Prostate gland (tissue), 2 donors: Measurements from ENCODE around the gene CEACAM6.

Experiments used
- CTCF ChIP-seq, 4 experiments: fragments of 200-600 bp in 2 of 4; fragments of 450-650 bp in 2 of 4; sonication (generic) in 2 of 4; IDR thresholded peaks; 1 replicate in 3 of 4; 2 replicates in 1 of 4; pipeline ENCODE4 v1.5.1; 2016 to 2019; ENCODE audit warnings: antibody characterized with exemption in 4 of 4, mild to moderate bottlenecking in 2 of 4, moderate library complexity in 2 of 4
- POLR2AphosphoS5 ChIP-seq: sonication (generic); formaldehyde crosslinking; IDR thresholded peaks from one replicate; pipeline ENCODE4 v1.6.1; 2017; ENCODE audit warnings: antibody characterized with exemption

DNA sequence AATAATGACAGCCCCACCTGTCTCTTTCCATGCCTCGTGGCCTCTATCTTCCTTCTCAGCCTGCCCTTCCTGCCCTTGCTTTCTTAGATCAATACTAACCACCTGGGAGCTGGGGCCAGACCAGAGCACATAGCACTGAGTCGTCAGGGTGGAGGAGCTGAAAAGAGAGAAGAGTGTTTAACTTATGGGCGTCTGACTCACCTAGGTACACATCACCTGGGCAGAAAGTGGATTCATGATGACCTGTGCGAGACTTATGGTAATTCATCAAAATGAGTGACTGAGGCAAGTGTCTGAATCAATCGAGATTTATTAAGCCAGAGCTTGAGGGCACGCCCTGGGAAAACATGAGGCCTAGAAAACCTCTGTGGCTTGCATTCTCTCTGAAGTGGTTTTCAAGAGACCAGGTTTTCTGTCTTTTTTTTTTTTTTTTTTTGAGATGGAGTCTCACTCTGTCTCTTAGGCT is 19.2 kb downstream of the CEACAM6 start:
- TF ChIP-seq POLR2AphosphoS5 (peak; percentile 45), CTCF (IDR thresholded peaks at IDR 0.05) (no peak)
